Measurements from ENCODE around the gene EFNA5. TPM values are rescaled to one million over a fixed set of nuclear protein-coding genes. Genes with fewer than 3 reads are reported as not detected.

EFNA5 gene
- total RNA-seq, 1 donor from 2014 or later = 12.6 TPM

DNA sequence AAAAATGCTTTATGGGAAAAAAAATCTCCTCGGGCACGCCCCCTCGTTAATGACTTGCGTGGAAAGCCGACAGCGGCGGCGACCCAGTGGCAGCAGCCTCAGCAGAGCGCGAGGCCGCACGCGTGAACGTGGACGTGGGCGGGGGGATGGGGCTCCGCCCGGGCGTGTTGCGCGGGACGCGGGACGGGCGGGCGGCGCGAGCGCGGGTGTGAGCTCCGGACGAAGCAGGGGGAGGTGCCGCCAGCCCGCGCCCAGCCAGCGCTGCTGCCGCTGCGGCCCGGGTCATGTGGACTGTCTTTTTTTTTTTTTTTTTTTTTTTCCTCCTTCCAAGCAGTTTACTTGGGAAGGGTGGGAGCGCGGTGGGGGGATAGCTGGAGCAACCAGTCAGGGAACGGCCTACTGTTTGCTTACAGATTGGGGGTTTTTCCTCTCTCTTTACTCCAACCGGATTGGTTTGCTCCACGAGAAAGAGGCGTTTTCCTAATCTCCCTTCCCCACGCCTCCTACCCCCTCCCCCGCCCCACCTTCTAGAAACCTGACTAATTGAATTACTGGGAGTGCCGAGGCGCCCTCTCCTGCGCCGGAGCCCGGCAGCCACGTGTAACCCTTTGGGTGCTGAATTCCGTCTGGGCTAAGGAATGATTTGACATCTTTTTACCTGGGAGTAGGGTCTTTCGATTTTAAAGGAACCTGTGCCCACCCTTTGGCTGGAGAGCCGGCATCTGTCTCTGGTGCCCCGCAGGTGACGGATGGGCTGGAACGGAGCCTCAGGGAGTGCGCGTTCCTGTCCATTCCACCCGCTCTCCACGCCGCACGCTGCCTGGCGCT is 1.7 kb upstream of the EFNA5 start:
- peak; percentile 98 for DNase-seq (ENCODE audit: low read depth)
- Histone ChIP-seq H3K4me3 (ENCODE audit: low read depth, low read length) (peak overlapping the region; percentile 93), H3K36me3 (ENCODE audit: control insufficient read depth, insufficient read depth, low read length) (no peaks in the 10 kb centered on the region), H3K27me3 (ENCODE audit: control insufficient read depth, insufficient read depth, low read length) (no peaks in the 10 kb centered on the region)
- no peak for TF ChIP-seq CTCF (IDR thresholded peaks at IDR 0.05; ENCODE audit: insufficient read depth, low read length, poor library complexity, severe bottlenecking)

DNA sequence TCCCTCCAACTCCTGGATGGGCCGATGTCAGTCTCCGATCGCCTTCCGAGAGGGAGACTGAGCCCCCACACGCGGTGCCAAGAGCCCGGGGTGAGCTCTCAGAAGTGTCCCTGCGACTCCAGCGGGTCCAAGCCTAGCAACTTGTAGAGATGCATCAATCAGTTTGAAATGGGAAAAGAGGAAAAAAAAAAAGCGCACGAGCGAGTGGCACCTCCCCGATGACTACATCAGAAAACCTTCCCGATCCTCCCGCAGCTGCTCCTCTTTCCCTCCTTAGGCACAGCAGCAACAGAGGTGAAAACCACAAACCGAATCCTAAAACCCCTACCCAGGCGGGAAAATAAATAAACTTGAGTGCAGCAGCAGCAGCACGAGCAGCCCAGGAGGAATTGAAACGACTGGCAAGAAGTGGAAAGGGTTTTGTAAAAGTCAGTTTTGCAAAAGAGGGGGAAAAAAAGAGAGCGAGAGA is 1.0 kb upstream of the EFNA5 start:
- no peaks in the 10 kb centered on the region for H3K27me3 ChIP-seq (ENCODE audit: control insufficient read depth, insufficient read depth, low read length)
- no peak for TF ChIP-seq CTCF (IDR thresholded peaks at IDR 0.05; ENCODE audit: insufficient read depth, low read length, poor library complexity, severe bottlenecking)
- no peaks in the 10 kb centered on the region for H3K36me3 ChIP-seq (ENCODE audit: control insufficient read depth, insufficient read depth, low read length)
- peak; percentile 64 for DNase-seq (ENCODE audit: low read depth)
- peak overlapping the region; percentile 93 for H3K4me3 ChIP-seq (ENCODE audit: low read depth, low read length)

- H3K27me3 ChIP-seq (ENCODE audit: control insufficient read depth, insufficient read depth, low read length) = no peaks in the 10 kb centered on the region
- no peaks in the 10 kb centered on the region for H3K36me3 ChIP-seq (ENCODE audit: control insufficient read depth, insufficient read depth, low read length)
- TF ChIP-seq CTCF (IDR thresholded peaks at IDR 0.05; ENCODE audit: insufficient read depth, low read length, poor library complexity, severe bottlenecking) = no peak
- no peak for DNase-seq (ENCODE audit: low read depth)
- peak overlapping the region; percentile 93 for H3K4me3 ChIP-seq (ENCODE audit: low read depth, low read length)
Measured at GRCh38 chr5:107670087-107670931, 428 bp downstream of the EFNA5 start.

GRCh38 chr5:107669096-107670031 is 1.4 kb downstream of the EFNA5 start:
- H3K27me3 ChIP-seq (ENCODE audit: control insufficient read depth, insufficient read depth, low read length) = no peaks in the 10 kb centered on the region
- peak overlapping the region; percentile 93 for H3K4me3 ChIP-seq (ENCODE audit: low read depth, low read length)
- no peak for DNase-seq (ENCODE audit: low read depth)
- no peak for TF ChIP-seq CTCF (IDR thresholded peaks at IDR 0.05; ENCODE audit: insufficient read depth, low read length, poor library complexity, severe bottlenecking)
- H3K36me3 ChIP-seq (ENCODE audit: control insufficient read depth, insufficient read depth, low read length) = no peaks in the 10 kb centered on the region
